Measurements from ENCODE around the gene CAPN15.

The CAPN15 gene

GRCh38 chr16:559411-560203 is 32.1 kb downstream of the CAPN15 start:
- DNase-seq, result no peak

- DNase-seq, result no peak
Observed at GRCh38 chr16:560204-560700, 32.7 kb downstream of the CAPN15 start, which contains the start of gene PRR35. Gene PRR35, plus strand, starts transcription at chr16:560394. Its CDS starts 2,901 bp downstream, at chr16:563295.

- no peak for DNase-seq
Observed at GRCh38 chr16:560701-561412, 33.3 kb downstream of the CAPN15 start.

GRCh38 chr16:561413-561794 is 33.9 kb downstream of the CAPN15 start:
- DNase-seq, result no peak

GRCh38 chr16:561957-562938 is 34.7 kb downstream of the CAPN15 start:
- no peak for DNase-seq

GRCh38 chr16:563072-563644 is 35.6 kb downstream of the CAPN15 start:
- no peak for DNase-seq

- DNase-seq, result no peak
Observed at GRCh38 chr16:564690-565418, 37.3 kb downstream of the CAPN15 start.

- no peak for DNase-seq
Observed at GRCh38 chr16:565419-566330, 38.2 kb downstream of the CAPN15 start.

- peak in 2 of 56 donors; percentile 17 to 26 for DNase-seq
Observed at GRCh38 chr16:566475-567372, 39.2 kb downstream of the CAPN15 start, which contains the start of gene NHLRC4. Gene NHLRC4, plus strand, starts transcription at chr16:567005. Its CDS starts 1,043 bp downstream, at chr16:568048.

- no peak for DNase-seq
Observed at GRCh38 chr16:567373-568256, 40.1 kb downstream of the CAPN15 start.

- no peak for DNase-seq
Observed at GRCh38 chr16:568401-569258, 41.1 kb downstream of the CAPN15 start.

GRCh38 chr16:569445-570254 is 42.1 kb downstream of the CAPN15 start, which contains the start of gene PIGQ:
Gene PIGQ, plus strand, starts transcription at chr16:569968. Its CDS starts 4,107 bp downstream, at chr16:574075.
- DNase-seq, result peak in 48 of 56 donors; percentile 17 to 77 (median 52)

- no peak for DNase-seq
Observed at GRCh38 chr16:572865-573650, 45.5 kb downstream of the CAPN15 start.

Measured in amygdala (tissue), 56 donors.